MG63 (cell line): ENCODE results near the gene DSG3. TPM values are rescaled to one million over a fixed set of nuclear protein-coding genes. Genes with fewer than 3 reads are reported as not detected.
"Not testable (repeated sequence)": the region's sequence is repeated elsewhere in the genome, so short reads cannot be mapped to it uniquely, and the experiment has no call there.

ENCODE experiments used
- DNase-seq: peaks from one replicate; pipeline ENCODE4 v3.0.0-alpha.2; 2020
- H3K27me3 ChIP-seq: fragments of 250-450 bp; sonication (Bioruptor Pico); 2 replicates; pipeline ENCODE4 v1.5.1; 2020; ENCODE audit warnings: mild to moderate bottlenecking, moderate library complexity
- H3K36me3 ChIP-seq: fragments of 250-450 bp; sonication (Bioruptor Pico); 2 replicates; pipeline ENCODE4 v1.5.1; 2020; ENCODE audit warnings: mild to moderate bottlenecking, moderate library complexity
- H3K4me3 ChIP-seq: fragments of 250-450 bp; sonication (Bioruptor Pico); 2 replicates; pipeline ENCODE4 v1.5.1; 2020; ENCODE audit warnings: mild to moderate bottlenecking, moderate library complexity
- H3K9me3 ChIP-seq: fragments of 250-450 bp; sonication (Bioruptor Pico); 2 replicates; pipeline ENCODE4 v1.5.1; 2020; ENCODE audit warnings: mild to moderate bottlenecking, moderate library complexity
- total RNA-seq: library from RNA; depleted of rRNA; stranded (reverse); fragments of >200 nt; shearing (Covaris generic); gene quantifications from 2 replicates; pipeline ENCODE4 v1.2.3, GENCODE V29; 2014; ENCODE audit warnings: low replicate concordance

Gene DSG3
- total RNA-seq, 1 experiment from 2014 or later: not detected

DNA sequence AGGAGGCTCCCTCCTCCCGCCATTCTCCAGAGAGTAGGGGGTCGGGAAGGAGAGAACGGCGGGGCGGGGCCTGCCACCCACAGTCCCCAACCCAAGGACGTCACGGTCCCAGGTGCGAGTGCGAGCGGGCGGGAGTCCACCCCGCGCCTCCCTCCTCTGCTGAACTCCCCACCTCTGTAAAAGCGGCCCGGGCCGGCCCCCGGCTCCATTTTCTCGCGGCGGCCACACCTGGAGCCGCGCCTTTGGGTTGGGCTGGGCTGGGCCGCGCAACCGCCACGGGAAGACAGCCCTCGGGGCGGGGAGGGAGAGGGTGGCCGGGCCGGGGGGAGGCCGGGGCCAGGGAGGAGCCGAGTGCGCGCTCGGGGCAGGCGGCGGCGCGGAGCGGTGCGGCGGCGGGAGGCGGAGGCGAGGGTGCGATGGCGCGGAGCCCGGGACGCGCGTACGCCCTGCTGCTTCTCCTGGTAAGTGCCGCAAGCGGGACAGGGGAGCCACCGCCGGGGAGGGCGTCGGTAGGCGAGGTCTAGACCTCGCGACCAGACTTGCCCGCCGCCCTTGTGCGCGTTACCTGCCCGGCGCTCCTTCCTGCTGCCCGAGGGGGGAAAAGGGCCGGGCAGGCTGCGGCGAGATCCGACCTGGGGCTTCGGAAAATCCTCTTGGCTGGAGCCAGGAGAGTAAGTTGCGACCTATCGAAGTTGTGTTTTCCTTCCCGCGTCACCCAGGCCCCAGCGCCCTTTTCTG is 50.5 kb downstream of the DSG3 start, which contains the start of gene DSG2:
Gene DSG2, plus strand, starts transcription at position 342 of the 738 bp plus-strand sequence. Its CDS starts 75 bp downstream, at position 417.
- Histone ChIP-seq H3K36me3 (no peaks in the 10 kb centered on the region), H3K4me3 (peak within 1 kb of the TSS; percentile 59), H3K9me3 (no peaks in the 10 kb centered on the region), H3K27me3 (no peaks in the 10 kb centered on the region)
- DNase-seq: peak; percentile 64

DNA sequence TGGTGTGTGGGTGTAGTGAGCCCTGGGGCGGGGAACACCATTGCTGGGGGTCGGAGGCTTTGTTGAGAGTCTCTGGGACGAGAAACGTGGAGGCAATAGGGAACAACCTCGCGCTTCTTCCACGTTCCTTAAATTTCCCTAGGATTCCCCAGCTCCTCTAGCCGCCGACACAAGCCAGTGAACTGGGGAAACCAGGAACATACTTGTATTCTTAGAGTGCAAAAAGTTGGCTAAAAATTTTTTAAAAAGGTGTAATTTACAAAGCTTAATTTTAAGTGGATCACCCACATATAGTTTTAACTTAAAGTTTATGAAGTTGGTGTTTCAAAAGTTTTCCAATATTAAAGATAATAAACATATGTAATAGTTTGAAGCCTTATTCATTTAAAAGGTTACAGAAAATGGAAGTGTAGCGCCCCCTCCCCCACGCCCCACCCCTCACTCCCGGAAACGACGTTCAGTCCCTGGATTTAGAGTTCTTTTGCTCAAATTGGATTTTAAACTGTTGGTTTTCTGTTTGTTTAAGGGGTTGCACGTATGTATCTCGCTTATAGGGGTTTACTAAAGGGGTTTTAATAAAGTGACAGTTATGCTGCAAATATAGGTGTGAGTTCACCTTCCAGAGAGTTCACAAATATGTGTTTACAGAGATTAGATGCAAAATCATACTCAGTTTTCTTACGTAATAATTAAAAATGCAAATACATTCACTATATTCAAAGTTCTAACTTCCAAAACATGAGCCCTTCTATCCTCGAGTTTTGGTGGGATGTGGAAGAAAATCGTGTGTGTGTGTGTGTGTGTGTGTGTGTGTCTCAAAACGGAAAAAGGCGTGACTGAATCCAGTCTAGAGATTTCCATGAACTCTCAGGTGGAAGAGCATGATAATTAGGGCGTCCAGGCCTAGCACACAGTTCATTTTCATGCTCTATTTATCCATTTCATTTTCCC is 51.3 kb downstream of the DSG3 start:
- no peaks in the 10 kb centered on the region for H3K27me3 ChIP-seq
- no peaks in the 10 kb centered on the region for H3K36me3 ChIP-seq
- no peak for DNase-seq
- no peaks in the 10 kb centered on the region for H3K9me3 ChIP-seq
- peak overlapping the region; percentile 59 for H3K4me3 ChIP-seq

DNA sequence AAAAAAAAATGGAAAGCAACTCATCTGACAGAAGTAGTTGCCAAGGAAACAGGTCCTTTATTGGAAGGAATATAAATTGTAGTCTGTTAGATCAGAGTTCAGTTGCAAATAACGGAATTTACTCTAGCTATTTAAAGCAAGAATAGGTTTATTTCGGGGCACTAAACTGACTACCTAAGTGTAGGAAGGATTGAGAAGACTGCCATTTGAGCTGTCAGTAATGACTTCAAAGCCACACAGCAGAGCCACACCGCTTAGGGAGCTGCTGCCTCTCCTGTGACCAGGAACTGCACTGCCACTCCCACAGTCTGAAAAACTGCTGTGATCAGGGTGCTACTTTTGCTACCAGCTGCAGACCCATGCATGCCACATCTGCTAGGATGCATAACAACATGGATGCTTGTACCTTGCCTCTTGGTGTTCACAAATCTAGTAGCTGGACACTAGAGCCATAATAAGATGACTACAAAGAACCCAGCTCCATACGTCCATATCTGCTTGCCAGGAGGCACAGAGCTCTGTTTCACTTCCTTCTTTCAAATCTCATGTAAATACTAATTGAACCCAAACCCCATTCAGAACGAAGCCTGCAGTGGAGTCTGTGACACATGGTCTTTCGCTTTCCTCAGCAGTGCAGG is 52.6 kb downstream of the DSG3 start:
- DNase-seq: no peak

DNA sequence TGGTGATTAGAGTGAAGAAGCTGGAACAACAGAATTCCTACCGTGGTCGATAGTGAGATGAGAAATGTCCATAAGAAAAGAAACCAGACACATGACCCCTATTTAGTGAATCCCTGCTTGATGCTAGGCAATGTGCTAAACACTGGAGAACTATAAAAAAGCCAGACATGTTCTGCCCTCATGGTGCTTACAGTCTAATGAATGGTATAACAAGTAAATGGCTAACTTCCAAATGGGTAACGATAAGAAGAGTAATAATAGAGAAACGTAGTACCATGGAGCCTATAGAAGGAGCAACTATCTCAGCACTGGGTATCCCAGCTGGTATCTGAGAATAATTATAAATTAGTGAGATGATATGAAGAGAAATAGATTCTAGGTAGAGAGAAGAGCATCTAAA is 55.5 kb downstream of the DSG3 start:
- no peak overlapping the region for H3K4me3 ChIP-seq

More for the DNA sequence above, 52.6 kb downstream of the DSG3 start:
- no peaks in the 10 kb centered on the region for H3K36me3 ChIP-seq
- H3K9me3 ChIP-seq: no peaks in the 10 kb centered on the region
- no peak overlapping the region for H3K4me3 ChIP-seq
- no peaks in the 10 kb centered on the region for H3K27me3 ChIP-seq

DNA sequence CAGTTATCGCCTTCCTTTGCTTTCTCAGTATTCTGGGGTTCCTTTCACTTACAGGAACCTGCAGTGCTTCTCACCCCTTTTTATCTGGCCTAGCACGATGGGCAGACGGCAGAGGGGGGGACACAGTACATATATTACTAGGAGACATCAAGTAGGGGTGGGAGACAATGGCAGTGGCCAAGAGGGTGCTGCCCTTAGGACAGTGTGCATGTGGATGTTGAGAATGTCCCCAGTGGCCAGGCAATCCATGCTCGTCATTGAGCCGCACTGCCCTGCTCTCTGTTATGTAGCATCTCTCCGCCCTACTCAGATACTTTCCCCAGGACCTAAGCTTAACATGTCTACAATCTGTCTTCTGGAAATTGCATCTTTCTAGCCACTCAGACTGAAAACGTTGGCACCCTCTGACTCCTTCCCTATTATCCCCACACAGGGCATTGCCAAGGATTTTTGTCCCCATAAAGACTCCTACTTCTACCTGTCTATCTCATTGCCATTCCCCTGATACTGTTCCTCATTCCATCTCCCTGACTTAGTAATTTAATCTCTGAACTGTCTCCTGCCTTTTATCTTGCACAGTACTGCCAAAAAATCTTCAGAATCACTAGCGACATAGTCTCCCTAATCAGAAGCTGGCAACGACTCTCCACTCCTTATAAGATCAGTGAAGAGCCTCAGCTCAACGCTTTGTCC is 57.1 kb downstream of the DSG3 start:
- Histone ChIP-seq H3K9me3 (no peaks in the 10 kb centered on the region), H3K36me3 (no peaks in the 10 kb centered on the region), H3K27me3 (no peaks in the 10 kb centered on the region), H3K4me3 (no peak overlapping the region)
- DNase-seq: no peak

More for the DNA sequence above, 55.5 kb downstream of the DSG3 start:
- Histone ChIP-seq H3K27me3 (no peaks in the 10 kb centered on the region), H3K9me3 (no peaks in the 10 kb centered on the region), H3K36me3 (no peaks in the 10 kb centered on the region)
- no peak for DNase-seq

DNA sequence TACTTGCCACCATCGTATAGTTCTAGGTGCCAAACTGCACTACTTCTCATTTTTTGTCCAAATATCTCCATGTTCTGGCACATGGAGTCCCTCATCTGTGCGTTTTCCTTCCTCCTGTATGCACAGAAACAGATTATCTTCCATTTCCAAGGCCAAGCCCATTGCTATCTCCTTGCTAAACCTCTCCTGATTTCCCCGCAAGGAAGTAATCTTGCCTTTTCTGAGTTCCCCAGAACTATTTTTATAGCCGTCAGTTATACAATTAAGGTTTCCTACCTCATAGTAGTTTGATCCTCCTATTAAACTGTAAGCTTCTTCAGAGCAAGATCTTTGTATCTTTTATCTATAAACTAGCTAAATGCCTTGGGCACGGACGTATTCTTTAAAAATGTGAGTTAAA is 57.6 kb downstream of the DSG3 start:
- Histone ChIP-seq H3K4me3 (no peak overlapping the region), H3K9me3 (no peaks in the 10 kb centered on the region), H3K36me3 (no peaks in the 10 kb centered on the region), H3K27me3 (no peaks in the 10 kb centered on the region)
- no peak for DNase-seq

DNA sequence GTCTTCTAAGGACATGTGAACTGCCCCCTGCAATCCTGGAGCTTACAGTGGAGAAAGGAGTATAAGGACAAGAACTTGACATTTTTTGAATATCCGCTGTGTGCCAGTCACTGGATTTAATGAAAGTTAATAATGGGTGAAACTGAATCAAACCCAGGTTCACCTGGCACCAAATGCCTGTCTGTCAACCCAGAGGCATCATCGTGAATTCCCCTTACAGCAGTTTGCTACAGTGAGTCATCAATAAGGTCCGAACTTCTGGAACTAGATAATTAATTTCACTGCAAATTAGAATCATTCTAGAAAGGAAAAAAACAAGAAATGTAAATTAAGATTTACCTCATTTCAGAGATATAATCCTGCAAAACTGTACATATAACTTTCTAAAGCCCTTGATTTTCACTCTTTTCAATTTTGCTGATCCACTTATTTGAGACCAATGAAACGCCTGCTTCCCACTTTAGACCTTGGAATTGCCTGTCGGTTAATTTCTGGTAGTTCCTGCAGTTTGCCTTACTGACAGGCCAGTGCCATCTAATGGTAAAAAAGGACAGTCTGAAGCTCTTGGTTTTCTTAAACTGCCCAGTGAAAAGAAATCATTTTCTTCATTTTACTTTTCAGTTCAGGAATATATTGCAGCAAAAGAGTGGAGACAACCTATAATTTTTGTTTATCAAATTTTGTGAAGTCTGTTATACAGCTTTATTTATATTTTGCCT is 58.6 kb downstream of the DSG3 start:
- no peaks in the 10 kb centered on the region for H3K9me3 ChIP-seq
- no peaks in the 10 kb centered on the region for H3K36me3 ChIP-seq
- DNase-seq: no peak
- H3K4me3 ChIP-seq: no peak overlapping the region
- H3K27me3 ChIP-seq: no peaks in the 10 kb centered on the region

DNA sequence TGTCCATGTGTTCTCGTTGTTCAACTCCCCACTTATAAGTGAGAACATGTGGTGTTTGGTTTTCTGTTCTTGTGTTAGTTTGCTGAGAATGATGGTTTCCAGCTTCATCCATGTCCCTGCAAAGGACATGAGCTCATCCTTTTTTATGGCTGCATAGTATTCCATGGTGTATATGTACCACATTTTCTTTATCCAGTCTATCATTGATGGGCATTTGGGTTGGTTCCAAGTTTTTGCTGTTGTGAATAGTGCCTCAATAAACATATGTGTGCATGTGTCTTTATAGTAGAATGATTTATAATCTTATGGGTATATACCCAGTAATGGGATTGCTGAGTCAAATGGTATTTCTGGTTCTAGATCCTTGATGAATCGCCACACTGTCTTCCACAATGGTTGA is 59.6 kb downstream of the DSG3 start:
- H3K27me3 ChIP-seq, H3K9me3 ChIP-seq, DNase-seq: not testable (repeated sequence)

DNA sequence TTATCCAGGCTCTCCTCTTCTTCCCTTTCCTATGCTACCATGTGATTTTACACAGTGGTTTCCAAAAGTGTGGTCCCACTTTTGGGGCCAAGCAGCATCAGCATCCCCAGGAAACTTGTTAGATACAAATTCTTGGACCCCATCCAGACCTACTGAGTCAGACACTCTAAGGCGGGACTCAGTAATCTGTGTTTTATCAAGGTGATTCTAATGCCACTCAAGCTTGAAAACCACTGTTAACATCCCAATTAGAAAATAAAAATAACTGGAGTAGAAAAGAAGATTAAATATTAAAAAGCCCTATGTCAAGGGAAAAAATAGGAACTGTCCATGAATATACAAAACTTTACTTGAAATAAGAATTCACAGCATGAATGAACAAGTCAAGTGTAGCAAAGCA is 61.2 kb downstream of the DSG3 start:
- no peak overlapping the region for H3K4me3 ChIP-seq
- no peaks in the 10 kb centered on the region for H3K36me3 ChIP-seq
- no peak for DNase-seq
- no peaks in the 10 kb centered on the region for H3K27me3 ChIP-seq
- H3K9me3 ChIP-seq: no peaks in the 10 kb centered on the region

More for the DNA sequence above, 59.6 kb downstream of the DSG3 start:
- not testable (repeated sequence) for H3K4me3 ChIP-seq, H3K36me3 ChIP-seq

DNA sequence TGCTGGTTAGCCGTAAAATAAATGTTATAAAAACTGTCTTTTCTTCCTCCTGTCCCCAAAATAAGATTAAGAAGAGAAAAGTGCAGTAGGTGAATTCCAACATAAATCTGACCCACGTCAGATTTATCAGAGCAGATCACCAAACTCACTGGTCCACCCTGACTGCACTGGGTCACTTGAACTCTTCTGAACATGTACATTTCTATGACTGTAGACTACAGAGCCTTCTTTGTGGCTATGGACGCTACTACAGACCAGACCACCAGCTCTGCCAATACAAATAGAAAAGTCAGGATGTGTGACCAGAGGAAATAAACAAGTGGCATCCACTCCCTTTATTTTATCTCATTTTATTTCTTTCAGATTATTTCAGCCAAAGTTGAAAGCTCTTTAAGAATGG is 62.0 kb downstream of the DSG3 start:
- Histone ChIP-seq H3K36me3 (no peaks in the 10 kb centered on the region), H3K27me3 (no peaks in the 10 kb centered on the region), H3K9me3 (no peaks in the 10 kb centered on the region), H3K4me3 (no peak overlapping the region)
- no peak for DNase-seq

DNA sequence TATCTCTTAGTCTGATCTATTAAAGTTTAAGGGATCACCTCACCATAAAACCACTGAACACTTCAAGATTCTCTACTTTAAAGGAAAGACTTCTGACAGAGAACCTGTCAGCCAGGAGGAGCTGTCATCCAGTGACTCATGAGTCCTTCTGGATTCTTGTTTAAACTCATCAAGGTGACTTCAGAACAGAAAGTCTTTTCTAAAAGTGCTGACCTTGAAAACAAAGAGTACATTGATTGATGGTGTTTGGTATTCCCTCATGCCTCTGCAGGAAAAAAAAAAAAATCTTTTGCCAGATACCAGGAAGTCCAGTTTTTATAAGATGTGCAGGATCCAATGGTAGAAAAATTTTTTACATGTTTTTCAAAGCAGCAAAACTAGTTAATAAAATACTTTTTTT is 62.8 kb downstream of the DSG3 start:
- no peaks in the 10 kb centered on the region for H3K9me3 ChIP-seq
- H3K4me3 ChIP-seq: no peak overlapping the region
- DNase-seq: no peak
- H3K36me3 ChIP-seq: no peaks in the 10 kb centered on the region
- no peaks in the 10 kb centered on the region for H3K27me3 ChIP-seq

DNA sequence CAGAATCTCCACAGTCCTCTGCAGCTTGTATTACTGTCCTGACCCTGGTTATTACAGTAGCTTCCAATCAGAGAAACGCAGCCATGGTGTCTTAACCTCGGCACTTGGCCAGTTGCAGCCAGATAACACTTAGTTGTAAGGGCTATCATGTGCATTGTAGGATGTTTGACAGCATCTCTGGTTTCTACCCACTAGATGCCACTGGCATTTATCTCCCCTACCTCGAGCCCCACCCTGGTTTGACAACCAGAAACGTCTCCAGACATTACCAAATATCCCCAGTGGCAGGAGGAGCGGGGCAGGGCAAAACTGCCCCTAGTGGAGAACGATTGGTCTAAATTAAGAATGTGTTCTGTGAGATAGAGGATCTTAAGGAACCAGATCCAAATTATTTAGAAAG is 63.6 kb downstream of the DSG3 start:
- Histone ChIP-seq H3K36me3 (no peaks in the 10 kb centered on the region), H3K27me3 (no peaks in the 10 kb centered on the region), H3K4me3 (no peak overlapping the region), H3K9me3 (no peaks in the 10 kb centered on the region)
- no peak for DNase-seq

DNA sequence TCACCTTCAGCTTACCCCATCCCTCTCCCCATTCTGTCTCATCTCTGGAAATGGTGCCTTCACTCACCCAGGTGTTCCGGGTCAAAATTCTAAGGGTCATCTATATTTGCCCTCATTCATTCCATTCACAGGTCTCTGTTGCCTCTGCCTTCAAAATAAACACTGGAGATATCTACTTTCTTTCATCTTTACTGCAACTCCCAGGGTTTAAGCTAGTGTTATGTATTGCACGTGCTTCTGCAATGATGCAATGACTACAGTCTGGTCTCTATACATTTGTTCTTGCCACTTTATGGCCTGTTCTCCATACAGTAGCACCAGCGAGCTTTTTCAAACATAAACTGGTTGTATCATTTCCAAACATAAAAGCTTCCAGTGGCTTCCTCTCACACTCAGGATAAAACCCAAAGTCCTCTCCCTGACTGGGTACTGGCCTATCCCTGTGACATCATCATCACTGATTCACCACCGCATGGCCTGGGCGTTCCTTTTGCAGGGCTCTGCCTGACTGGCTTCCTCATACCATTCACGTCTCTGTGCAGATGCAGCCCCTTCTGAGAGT is 64.7 kb downstream of the DSG3 start:
- no peaks in the 10 kb centered on the region for H3K36me3 ChIP-seq
- no peak overlapping the region for H3K4me3 ChIP-seq
- H3K27me3 ChIP-seq: no peaks in the 10 kb centered on the region
- DNase-seq: peak; percentile 67
- no peaks in the 10 kb centered on the region for H3K9me3 ChIP-seq

DNA sequence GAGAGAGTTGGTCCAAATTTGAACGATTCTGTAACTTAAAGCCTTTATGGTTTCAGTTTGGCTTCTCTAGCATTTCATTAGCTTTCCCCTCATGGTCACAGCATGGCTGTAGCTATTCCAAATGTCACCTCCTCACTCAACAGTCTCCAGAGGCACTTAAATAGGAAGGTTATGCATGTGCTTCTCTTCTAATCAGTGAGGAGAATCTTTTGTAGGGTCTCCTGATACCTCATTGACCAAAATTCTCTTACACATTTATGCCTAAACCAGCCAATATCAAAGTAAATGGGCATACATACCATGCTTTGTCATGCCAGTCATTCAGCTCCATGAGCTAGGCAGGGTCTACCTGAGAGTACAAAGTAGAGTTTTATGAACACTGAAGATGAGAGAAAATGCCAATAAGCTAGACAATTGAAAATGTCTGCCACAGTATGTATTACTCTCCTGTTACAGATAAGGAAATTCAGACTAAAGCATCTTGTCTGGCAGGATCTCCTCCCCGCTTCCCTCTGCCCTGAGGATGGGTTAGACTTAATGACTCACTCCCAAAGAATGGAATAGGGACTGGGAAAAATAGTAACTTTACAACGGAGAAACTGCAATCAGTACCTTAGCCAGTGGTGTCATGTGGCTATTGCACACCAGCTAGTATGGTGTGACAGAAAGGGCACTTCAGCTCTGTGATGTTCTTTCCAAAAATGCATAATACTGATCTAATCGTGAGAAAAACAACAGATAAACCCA is 65.8 kb downstream of the DSG3 start:
- Histone ChIP-seq H3K4me3 (no peak overlapping the region), H3K36me3 (no peaks in the 10 kb centered on the region), H3K9me3 (no peaks in the 10 kb centered on the region), H3K27me3 (no peaks in the 10 kb centered on the region)
- peak; percentile 14 for DNase-seq

DNA sequence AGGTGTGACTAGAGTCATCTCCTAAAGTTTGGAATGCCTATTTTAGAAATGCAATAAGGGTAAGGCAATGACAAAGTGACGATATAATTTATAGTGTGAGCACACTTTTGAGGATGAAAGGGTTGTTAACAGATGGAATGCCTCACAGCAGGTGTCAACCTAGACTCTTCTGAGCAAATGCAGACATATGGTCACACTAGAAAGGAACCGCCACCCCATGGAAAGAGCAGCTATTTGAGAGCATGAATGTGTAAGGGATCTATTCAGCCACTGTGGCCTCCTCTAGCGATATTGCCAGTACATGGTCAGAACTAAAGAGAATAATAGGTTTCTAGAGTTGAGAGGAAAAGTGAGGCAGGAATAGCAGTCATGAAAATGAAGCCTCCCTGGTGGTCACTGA is 68.9 kb downstream of the DSG3 start:
- no peaks in the 10 kb centered on the region for H3K27me3 ChIP-seq
- no peak for DNase-seq

More for the DNA sequence above, 68.9 kb downstream of the DSG3 start:
- H3K36me3 ChIP-seq: no peaks in the 10 kb centered on the region
- no peak overlapping the region for H3K4me3 ChIP-seq
- H3K9me3 ChIP-seq: no peaks in the 10 kb centered on the region
